HepG2 (cell line): Measurements from ENCODE around the gene AP5Z1. TPM values are rescaled to one million over a fixed set of nuclear protein-coding genes. Genes with fewer than 3 reads are reported as not detected.

ENCODE experiments used
- ATAC-seq: fragments of 200-7000 bp; cut with Tn5 transposase; 3 replicates; pipeline ENCODE4 v1.9.1; 2020; ENCODE audit warnings: mild to moderate bottlenecking, moderate library complexity
- BruUV-seq: library from RNA; stranded (reverse); fragments of 400-500 nt; replicated peaks from 2 replicates; lab custom pipeline; 2021; lab: Mats Ljungman, UMichigan
- CTCF ChIA-PET: fragments of 300-600 bp; formaldehyde crosslinking; extraction: SDS; loops from one replicate; lab custom pipeline; 2021; ENCODE audit warnings: low total read pairs, inconsistent platforms, low intra/inter-chr PET ratio; lab: Yijun Ruan, JAX
- POLR2A ChIA-PET: fragments of 350-600 bp; sonication (Branson Sonifier 250); formaldehyde crosslinking; loops from one replicate; lab custom pipeline; 2020; ENCODE audit warnings: antibody characterized with exemption, inconsistent platforms; lab: Yijun Ruan, JAX
- DNase-seq: peaks from one replicate; pipeline ENCODE4 v3.0.0-alpha.2; 2015; ENCODE audit warnings: low spot score
- FAIRE-seq: peaks from 3 replicates; lab custom pipeline; 2011; peaks lifted over from hg19 to GRCh38; lab: Jason Lieb, UNC
- H2AFZ ChIP-seq: one replicate; pipeline ENCODE4 v1.6.1; 2011; ENCODE audit warnings: low read length, inconsistent platforms
- H3K27ac ChIP-seq: fragments of 300-600 bp; 3 replicates; pipeline ENCODE4 v1.8.0; 2011; ENCODE audit warnings: mixed run types, mild to moderate bottlenecking, mixed read lengths, low read length, inconsistent platforms; ENCODE audit not compliant: insufficient read depth; ENCODE audit errors: extremely low read length
- H3K27me3 ChIP-seq, 2 experiments: fragments of 200-600 bp in 1 of 2; 2 replicates in 1 of 2; 3 replicates in 1 of 2; pipeline versions ENCODE4 v1.6.0 to v1.8.0; 2011; ENCODE audit warnings: low read length in 2 of 2, mild to moderate bottlenecking in 2 of 2, moderate library complexity in 2 of 2, inconsistent platforms in 1 of 2; ENCODE audit not compliant: insufficient read depth in 2 of 2, control insufficient read depth in 1 of 2
- H3K36me3 ChIP-seq, 2 experiments: fragments of 200-600 bp in 1 of 2; replicated peaks in 1 of 2; 2 replicates in 1 of 2; 3 replicates in 1 of 2; pipeline versions ENCODE4 v1.5.1 to v1.8.0; 2011; ENCODE audit warnings: low read length in 2 of 2, inconsistent platforms in 1 of 2; ENCODE audit not compliant: insufficient read depth in 2 of 2, control insufficient read depth in 1 of 2
- H3K4me1 ChIP-seq: 2 replicates; pipeline ENCODE4 v1.5.1; 2012; ENCODE audit warnings: low read length, inconsistent platforms; ENCODE audit not compliant: insufficient read depth
- H3K4me2 ChIP-seq: 2 replicates; pipeline ENCODE4 v1.6.0; 2011; ENCODE audit warnings: low read depth, low read length, inconsistent platforms
- H3K4me3 ChIP-seq, 3 experiments: fragments of 200-600 bp in 1 of 3; sonication (generic), shearing (Covaris generic) in 1 of 3; replicated peaks in 1 of 3; 2 replicates each; pipeline ENCODE4 v1.5.1; 2011 to 2016; ENCODE audit warnings: low read length in 3 of 3, inconsistent platforms in 2 of 3, low read depth in 2 of 3, mild to moderate bottlenecking in 2 of 3, control low read depth in 1 of 3, mixed read lengths in 1 of 3; ENCODE audit not compliant: insufficient read depth in 1 of 3
- H3K79me2 ChIP-seq: one replicate; pipeline ENCODE4 v1.6.1; 2011; ENCODE audit warnings: low read length, inconsistent platforms; ENCODE audit not compliant: insufficient read depth
- H3K9ac ChIP-seq: 2 replicates; pipeline ENCODE4 v1.6.0; 2011; ENCODE audit warnings: mild to moderate bottlenecking, low read depth, low read length, inconsistent platforms; ENCODE audit not compliant: insufficient read depth
- H3K9me3 ChIP-seq: 2 replicates; pipeline ENCODE4 v1.5.1; 2012; ENCODE audit warnings: mild to moderate bottlenecking, low read length
- H4K20me1 ChIP-seq: 2 replicates; pipeline ENCODE4 v1.6.0; 2011; ENCODE audit warnings: inconsistent platforms, mild to moderate bottlenecking, low read length, moderate library complexity; ENCODE audit not compliant: insufficient read depth
- CBFB ChIP-seq: sonication (generic); formaldehyde crosslinking; IDR thresholded peaks from 2 replicates; pipeline ENCODE4 v1.4.0; 2020; ENCODE audit warnings: missing genetic modification reagents
- CBX5 ChIP-seq: sonication (generic); formaldehyde crosslinking; IDR thresholded peaks from 2 replicates; pipeline ENCODE4 v1.4.0; 2020; ENCODE audit warnings: missing genetic modification reagents, borderline replicate concordance
- ERF ChIP-seq: IDR thresholded peaks from 2 replicates; pipeline ENCODE4 v1.6.1; 2018; ENCODE audit warnings: missing biosample characterization, missing genetic modification reagents
- ETV6 ChIP-seq: sonication (generic); formaldehyde crosslinking; conservative IDR thresholded peaks from 2 replicates; pipeline ENCODE4 v1.4.0; 2020; ENCODE audit warnings: missing genetic modification reagents
- GLMP ChIP-seq: sonication (generic); formaldehyde crosslinking; IDR thresholded peaks from 2 replicates; pipeline ENCODE4 v1.9.0; 2021; ENCODE audit warnings: missing genetic modification reagents, mild to moderate bottlenecking, borderline replicate concordance
- RBM39 ChIP-seq: fragments of 200-400 bp; formaldehyde crosslinking; IDR thresholded peaks from one replicate; pipeline ENCODE4 v1.6.1; 2018; ENCODE audit warnings: antibody characterized with exemption, mild to moderate bottlenecking, low read depth, low read length; ENCODE audit not compliant: poor library complexity, severe bottlenecking
- SOX13 ChIP-seq, 3 experiments: fragments of 450-650 bp in 1 of 3; sonication (generic) in 1 of 3; formaldehyde crosslinking in 1 of 3; IDR thresholded peaks in 2 of 3; conservative IDR thresholded peaks in 1 of 3; 2 replicates each; pipeline versions ENCODE4 v1.5.0 to v1.6.1; 2016 to 2020; ENCODE audit warnings: antibody characterized with exemption in 1 of 3, mild to moderate bottlenecking in 1 of 3, missing compliant biosample characterization in 1 of 3, missing genetic modification reagents in 1 of 3, moderate library complexity in 1 of 3
- TFDP2 ChIP-seq: sonication (generic); formaldehyde crosslinking; IDR thresholded peaks from 2 replicates; pipeline ENCODE4 v1.4.0; 2020; ENCODE audit warnings: missing genetic modification reagents
- ZBTB25 ChIP-seq: IDR thresholded peaks from 2 replicates; pipeline ENCODE4 v1.6.1; 2018; ENCODE audit warnings: missing genetic modification reagents
- ZMYM4 ChIP-seq: sonication (generic); formaldehyde crosslinking; IDR thresholded peaks from 2 replicates; pipeline ENCODE4 v1.8.1; 2023; ENCODE audit warnings: mild to moderate bottlenecking, missing genetic modification reagents
- ZNF577 ChIP-seq: sonication (generic); formaldehyde crosslinking; IDR thresholded peaks from 2 replicates; pipeline ENCODE4 v1.4.0; 2020; ENCODE audit warnings: mild to moderate bottlenecking, low read depth, missing genetic modification reagents, borderline replicate concordance
- WGBS: methylation state at CpG from one replicate; pipeline ENCODE4 v1.1.6; 2017; ENCODE audit warnings: low lambda C conversion rate; 5-methylcytosine and 5-hydroxymethylcytosine counted together
- in situ Hi-C: cut with HindIII; loops from 2 replicates; pipeline ENCODE4 v1.10.0; 2017; ENCODE audit warnings: low pct_unique_long_range_greater_than_20kb; ENCODE audit not compliant: extremely low pct_ligation_motif_present
- intact Hi-C: fragments of 100-400 bp; cut with micrococcal nuclease; formaldehyde crosslinking; loops from one replicate; pipeline ENCODE4 v1.10.0; 2022; ENCODE audit not compliant: unreplicated experiment
- polyA plus RNA-seq, 8 experiments: library from polyadenylated mRNA; depleted of rRNA in 3 of 8; stranded (reverse) in 7 of 8; unstranded in 1 of 8; fragments of >200 nt; fragmentation: Illumina TruSeq in 4 of 8; extraction: Trizol in 4 of 8; gene quantifications; 2 replicates each; pipeline versions ENCODE4 v1.2.1 to v1.2.3, GENCODE V29; 2011 to 2016; ENCODE audit warnings: low read depth in 4 of 8, missing spikeins in 1 of 8, mixed read lengths in 1 of 8; ENCODE audit not compliant: insufficient read depth in 1 of 8
- total RNA-seq, 5 experiments: library from RNA; depleted of rRNA; stranded (reverse); fragments of >200 nt; fragmentation: Illumina TruSeq; extraction: Trizol; gene quantifications; 2 replicates each; pipeline ENCODE4 v1.2.3, GENCODE V29; 2016; ENCODE audit warnings: low read depth in 1 of 5
- TF ChIP-seq, protein P1 (sequence below): IDR thresholded peaks from 2 replicates; pipeline ENCODE4 v1.6.1; 2016; ENCODE audit warnings: low read depth, borderline replicate concordance
- TF ChIP-seq, protein P2 (sequence below): sonication (generic); formaldehyde crosslinking; IDR thresholded peaks from 2 replicates; pipeline ENCODE4 v1.4.0; 2020; ENCODE audit warnings: mild to moderate bottlenecking, missing genetic modification reagents

Gene AP5Z1
- total and polyA plus RNA-seq, 2 of the 13 experiments (the other 11 are each of a cell fraction or from before 2014, with no cell fraction given), result 9.3 to 15.1 TPM

DNA sequence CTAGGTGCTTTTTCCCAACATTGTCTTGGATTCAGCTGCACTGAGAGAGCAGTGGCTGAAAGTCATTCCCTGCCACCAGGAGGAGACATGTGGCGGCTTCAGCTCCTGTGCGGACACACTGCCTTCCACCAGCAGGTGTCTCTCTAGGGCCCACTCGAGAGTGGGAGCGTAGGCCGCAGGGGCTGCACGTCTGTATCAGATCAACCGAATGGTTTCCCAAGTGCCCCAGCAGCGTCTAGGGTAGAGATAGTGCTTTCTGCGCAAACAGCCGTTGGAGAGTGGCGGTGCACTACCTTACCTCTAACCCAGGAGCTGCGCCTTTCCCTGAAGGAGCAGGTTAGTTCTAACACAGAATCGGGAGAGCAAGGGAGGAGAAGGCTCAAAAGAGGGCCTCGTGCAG lies 54.8 kb downstream of the AP5Z1 start:
- H3K27ac ChIP-seq, result no peak overlapping the region
- peak overlapping the region; percentile 41 for H3K4me2 ChIP-seq
- intact Hi-C loops (loop anchor here (1.0 kb wide), 2 partner anchors 53 to 255 kb away; partner anchors contain the start of gene RADIL), in situ Hi-C loops (loop anchor here (5.0 kb wide), 1 partner anchor 257 kb away; no protein-coding TSS in a partner anchor)
- no peaks in the 10 kb centered on the region for H4K20me1 ChIP-seq
- H3K27me3 ChIP-seq, result peaks cover 0 to 20% of the 10 kb centered on the region in 2 experiments; a peak in 2 of 5 replicates
- H3K9me3 ChIP-seq, result no peaks in the 10 kb centered on the region
- no TSS peak for BruUV-seq
- ATAC-seq (peak; percentile 97), DNase-seq (peak; percentile 78), FAIRE-seq (peak; percentile 96)
- H3K79me2 ChIP-seq, result no peaks in the 10 kb centered on the region
- H3K9ac ChIP-seq, result no peak overlapping the region
- no peaks in the 10 kb centered on the region for H3K36me3 ChIP-seq
- no peaks in the 10 kb centered on the region for H3K4me1 ChIP-seq
- ChIA-PET POLR2A (no interaction called here), CTCF (interaction anchor here (0.6 to 3.5 kb wide), 5 partner anchors 53 to 345 kb away, joined by 3 to 47 read pairs (median 7); partner anchors contain the start of gene RADIL)
- no peak overlapping the region for H3K4me3 ChIP-seq
- H2AFZ ChIP-seq, result no peak overlapping the region
- 31% methylated on average over 8 of the region's 14 CpGs for WGBS
- TF ChIP-seq ZMYM4 (CRISPR knock-in tag) (peak; percentile 77), CBFB (CRISPR knock-in tag) (peak; percentile 75), ZBTB25 (0 out of 2 replicates have a peak, but pooled peaks have one; percentile 49), TFDP2 (CRISPR knock-in tag) (peak; percentile 35; the same call in 1 of the 2 replicates), ERF (CRISPR knock-in tag) (peak; percentile 73; the same call in 1 of the 2 replicates), ZNF577 (CRISPR knock-in tag) (no peak), SOX13 (IDR thresholded peaks at IDR 0.05) (no peak), SOX13 (CRISPR knock-in tag; conservative IDR thresholded peaks at IDR 0.05 in 1 of 2, IDR thresholded peaks at IDR 0.05 in 1 of 2) (peak in 1 of 2 experiments; percentile 22; a peak in 1 of 4 replicates), CBX5 (CRISPR knock-in tag) (peak; percentile 35; the same call in 1 of the 2 replicates), ETV6 (0 out of 2 replicates have a peak, but pooled peaks have one; percentile 47), RBM39 (no peak), GLMP (CRISPR knock-in tag) (no peak)
- TF ChIP-seq, protein P1, sequence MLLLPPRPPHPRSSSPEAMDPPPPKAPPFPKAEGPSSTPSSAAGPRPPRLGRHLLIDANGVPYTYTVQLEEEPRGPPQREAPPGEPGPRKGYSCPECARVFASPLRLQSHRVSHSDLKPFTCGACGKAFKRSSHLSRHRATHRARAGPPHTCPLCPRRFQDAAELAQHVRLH, result peak; percentile 82; the same call in 1 of the 2 replicates
- TF ChIP-seq, protein P2, sequence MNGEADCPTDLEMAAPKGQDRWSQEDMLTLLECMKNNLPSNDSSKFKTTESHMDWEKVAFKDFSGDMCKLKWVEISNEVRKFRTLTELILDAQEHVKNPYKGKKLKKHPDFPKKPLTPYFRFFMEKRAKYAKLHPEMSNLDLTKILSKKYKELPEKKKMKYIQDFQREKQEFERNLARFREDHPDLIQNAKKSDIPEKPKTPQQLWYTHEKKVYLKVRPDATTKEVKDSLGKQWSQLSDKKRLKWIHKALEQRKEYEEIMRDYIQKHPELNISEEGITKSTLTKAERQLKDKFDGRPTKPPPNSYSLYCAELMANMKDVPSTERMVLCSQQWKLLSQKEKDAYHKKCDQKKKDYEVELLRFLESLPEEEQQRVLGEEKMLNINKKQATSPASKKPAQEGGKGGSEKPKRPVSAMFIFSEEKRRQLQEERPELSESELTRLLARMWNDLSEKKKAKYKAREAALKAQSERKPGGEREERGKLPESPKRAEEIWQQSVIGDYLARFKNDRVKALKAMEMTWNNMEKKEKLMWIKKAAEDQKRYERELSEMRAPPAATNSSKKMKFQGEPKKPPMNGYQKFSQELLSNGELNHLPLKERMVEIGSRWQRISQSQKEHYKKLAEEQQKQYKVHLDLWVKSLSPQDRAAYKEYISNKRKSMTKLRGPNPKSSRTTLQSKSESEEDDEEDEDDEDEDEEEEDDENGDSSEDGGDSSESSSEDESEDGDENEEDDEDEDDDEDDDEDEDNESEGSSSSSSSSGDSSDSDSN (CRISPR knock-in tag), result 0 out of 2 replicates have a peak, but pooled peaks have one; percentile 24
